ENCODE measurements around the gene THNSL1. TPM values are rescaled to one million over a fixed set of nuclear protein-coding genes. Genes with fewer than 3 reads are reported as not detected.

The THNSL1 gene
- total RNA-seq, 1 donor from 2014 or later: 3.8 TPM

GRCh38 chr10:25061125-25061524 lies 44.7 kb downstream of the THNSL1 start:
- no peaks in the 10 kb centered on the region for H3K9me3 Mint-ChIP-seq
- no peak for ATAC-seq (ENCODE audit: low read depth)
- intact Hi-C loops (cut with micrococcal nuclease): no loop called here
- peaks cover 8% of the 10 kb centered on the region for H3K27me3 Mint-ChIP-seq
- H3K27ac Mint-ChIP-seq: no peak overlapping the region
- ChIA-PET CTCF (no interaction called here), POLR2A (no interaction called here)
- TF ChIP-seq CTCF (IDR thresholded peaks at IDR 0.05): no peak
- H3K4me3 Mint-ChIP-seq: no peak overlapping the region
- peaks cover 3% of the 10 kb centered on the region for H3K4me1 Mint-ChIP-seq
- no peaks in the 10 kb centered on the region for H3K36me3 Mint-ChIP-seq (ENCODE audit: low read depth)
- DNase-seq: no peak

GRCh38 chr10:25061711-25062449 lies 45.5 kb downstream of the THNSL1 start:
- H3K27me3 Mint-ChIP-seq: peaks cover 8% of the 10 kb centered on the region
- no peak for TF ChIP-seq CTCF (IDR thresholded peaks at IDR 0.05)
- H3K4me3 Mint-ChIP-seq: no peak overlapping the region
- DNase-seq (no peak), ATAC-seq (ENCODE audit: low read depth) (no peak)
- H3K36me3 Mint-ChIP-seq (ENCODE audit: low read depth): no peaks in the 10 kb centered on the region
- peaks cover 3% of the 10 kb centered on the region for H3K4me1 Mint-ChIP-seq
- H3K9me3 Mint-ChIP-seq: no peaks in the 10 kb centered on the region
- POLR2A ChIA-PET: no interaction called here
- H3K27ac Mint-ChIP-seq: no peak overlapping the region
- CTCF ChIA-PET: no interaction called here
- intact Hi-C loops (cut with micrococcal nuclease): no loop called here

DNA sequence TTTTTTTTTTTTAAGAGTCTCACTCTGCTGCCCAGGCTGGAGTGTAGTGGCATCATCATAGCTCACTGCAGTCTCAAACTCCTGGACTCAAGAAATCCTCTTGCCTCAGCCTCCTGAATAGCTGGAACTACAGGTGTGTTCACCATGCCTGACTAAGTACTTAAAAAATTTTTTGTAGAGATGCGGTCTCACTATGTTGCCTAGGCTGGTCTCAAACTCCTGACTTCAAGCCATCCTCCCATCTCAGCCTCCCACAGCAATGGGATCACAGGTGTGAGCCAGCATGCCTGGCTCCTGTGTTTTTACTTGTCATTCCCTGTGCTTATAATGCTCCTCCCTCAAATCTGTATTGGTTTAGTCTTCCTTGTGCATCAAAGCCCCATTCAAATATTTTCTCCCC lies 46.7 kb downstream of the THNSL1 start:
- H3K27ac Mint-ChIP-seq: no peak overlapping the region

GRCh38 chr10:25063644-25064043 lies 47.2 kb downstream of the THNSL1 start:
- POLR2A ChIA-PET: no interaction called here
- Mint-ChIP-seq H3K36me3 (ENCODE audit: low read depth) (no peaks in the 10 kb centered on the region), H3K27me3 (peaks cover 8% of the 10 kb centered on the region), H3K9me3 (no peaks in the 10 kb centered on the region), H3K4me1 (peaks cover 3% of the 10 kb centered on the region), H3K27ac (no peak overlapping the region), H3K4me3 (no peak overlapping the region)
- ATAC-seq (ENCODE audit: low read depth) (no peak), DNase-seq (no peak)
- CTCF ChIA-PET: no interaction called here
- intact Hi-C loops (cut with micrococcal nuclease): no loop called here
- TF ChIP-seq CTCF (IDR thresholded peaks at IDR 0.05): no peak

More for the DNA sequence above, 46.7 kb downstream of the THNSL1 start:
- no peak for DNase-seq
- H3K36me3 Mint-ChIP-seq (ENCODE audit: low read depth): no peaks in the 10 kb centered on the region
- ATAC-seq (ENCODE audit: low read depth): no peak
- ChIA-PET POLR2A (no interaction called here), CTCF (no interaction called here)
- peaks cover 8% of the 10 kb centered on the region for H3K27me3 Mint-ChIP-seq
- TF ChIP-seq CTCF (IDR thresholded peaks at IDR 0.05): no peak
- intact Hi-C loops (cut with micrococcal nuclease): no loop called here
- H3K9me3 Mint-ChIP-seq: no peaks in the 10 kb centered on the region
- H3K4me1 Mint-ChIP-seq: peaks cover 3% of the 10 kb centered on the region
- H3K4me3 Mint-ChIP-seq: no peak overlapping the region

GRCh38 chr10:25064401-25064800 lies 48.0 kb downstream of the THNSL1 start:
- no peak for TF ChIP-seq CTCF (IDR thresholded peaks at IDR 0.05)
- CTCF ChIA-PET: no interaction called here
- H3K4me3 Mint-ChIP-seq: no peak overlapping the region

More at GRCh38 chr10:25064401-25064800, 48.0 kb downstream of the THNSL1 start:
- ATAC-seq (ENCODE audit: low read depth) (no peak), DNase-seq (no peak)
- POLR2A ChIA-PET: no interaction called here
- intact Hi-C loops (cut with micrococcal nuclease): no loop called here
- Mint-ChIP-seq H3K4me1 (peaks cover 3% of the 10 kb centered on the region), H3K27me3 (peaks cover 8% of the 10 kb centered on the region), H3K27ac (no peak overlapping the region), H3K9me3 (no peaks in the 10 kb centered on the region), H3K36me3 (ENCODE audit: low read depth) (no peaks in the 10 kb centered on the region)
